Neural progenitor cell (in vitro differentiated cells): Measurements from ENCODE around the gene SUSD3. TPM values are rescaled to one million over a fixed set of nuclear protein-coding genes. Genes with fewer than 3 reads are reported as not detected.
A peak's percentile ranks its signal among the peaks of the same experiment; 100 is the strongest.

ENCODE experiments used
- DNase-seq: peaks from one replicate; pipeline ENCODE4 v3.0.0-alpha.2; 2016; ENCODE audit warnings: low spot score
- H2AFZ ChIP-seq: fragments of 200-600 bp; sonication (generic); replicated peaks from 2 replicates; pipeline ENCODE4 v1.6.1; 2016; ENCODE audit warnings: antibody characterized with exemption
- H3F3A ChIP-seq: fragments of 200-600 bp; sonication (generic); 2 replicates; pipeline ENCODE4 v1.6.1; 2016; ENCODE audit warnings: antibody characterized with exemption, low read depth
- H3K27ac ChIP-seq: fragments of 200-600 bp; sonication (generic); 2 replicates; pipeline ENCODE4 v1.5.1; 2016; ENCODE audit warnings: mild to moderate bottlenecking
- H3K27me3 ChIP-seq: fragments of 200-600 bp; sonication (generic); 2 replicates; pipeline ENCODE4 v1.6.1; 2016; ENCODE audit warnings: mild to moderate bottlenecking, moderate library complexity
- H3K36me3 ChIP-seq: fragments of 200-600 bp; sonication (generic); 2 replicates; pipeline ENCODE4 v1.5.1; 2016
- H3K4me1 ChIP-seq: fragments of 200-600 bp; sonication (generic); 2 replicates; pipeline ENCODE4 v1.6.1; 2016; ENCODE audit warnings: mixed run types
- H3K4me2 ChIP-seq: fragments of 200-600 bp; sonication (generic); 2 replicates; pipeline ENCODE4 v1.6.1; 2016
- H3K4me3 ChIP-seq: fragments of 200-600 bp; sonication (generic); 2 replicates; pipeline ENCODE4 v1.5.1; 2016
- H3K79me2 ChIP-seq: fragments of 200-600 bp; sonication (generic); 2 replicates; pipeline ENCODE4 v1.6.1; 2016; ENCODE audit warnings: low read depth
- H3K9ac ChIP-seq: fragments of 200-600 bp; sonication (generic); 2 replicates; pipeline ENCODE4 v1.6.1; 2016
- H3K9me3 ChIP-seq: fragments of 200-600 bp; sonication (generic); 2 replicates; pipeline ENCODE4 v1.5.1; 2016; ENCODE audit warnings: low read depth
- H4K20me1 ChIP-seq: fragments of 200-600 bp; sonication (generic); 2 replicates; pipeline ENCODE4 v1.6.1; 2016; ENCODE audit warnings: low read depth
- H3K27ac Mint-ChIP-seq: 3 replicates; pipeline ENCODE4 v1.8.0; 2021; ENCODE audit warnings: mixed read lengths
- H3K27me3 Mint-ChIP-seq: 2 replicates; pipeline ENCODE4 v1.8.0; 2022; ENCODE audit warnings: low read depth, mild to moderate bottlenecking, inconsistent platforms, moderate library complexity, mixed read lengths; ENCODE audit not compliant: insufficient read depth
- H3K36me3 Mint-ChIP-seq: 3 replicates; pipeline ENCODE4 v1.8.0; 2021; ENCODE audit warnings: mixed read lengths
- H3K4me1 Mint-ChIP-seq: 3 replicates; pipeline ENCODE4 v1.8.0; 2021; ENCODE audit warnings: mixed read lengths
- H3K4me3 Mint-ChIP-seq: 3 replicates; pipeline ENCODE4 v1.8.0; 2021; ENCODE audit warnings: mild to moderate bottlenecking, moderate library complexity, mixed read lengths
- H3K9me3 Mint-ChIP-seq: 3 replicates; pipeline ENCODE4 v1.8.0; 2020; ENCODE audit warnings: mixed read lengths
- CTCF ChIP-seq: fragments of 200-600 bp; sonication (generic); IDR thresholded peaks from 2 replicates; pipeline ENCODE4 v1.5.1; 2017; ENCODE audit warnings: antibody characterized with exemption, mild to moderate bottlenecking
- EZH2 ChIP-seq: fragments of 200-600 bp; sonication (generic); IDR thresholded peaks from 2 replicates; pipeline ENCODE4 v1.6.1; 2017; ENCODE audit warnings: antibody characterized with exemption, mild to moderate bottlenecking, moderate library complexity
- EZH2phosphoT487 ChIP-seq: fragments of 200-600 bp; sonication (generic); IDR thresholded peaks from 2 replicates; pipeline ENCODE4 v1.6.1; 2017; ENCODE audit warnings: antibody characterized with exemption
- total RNA-seq: library from RNA; depleted of rRNA; stranded (reverse); fragments of >200 nt; gene quantifications from 2 replicates; pipeline ENCODE4 v1.2.3, GENCODE V29; 2015; ENCODE audit warnings: low replicate concordance

Gene SUSD3
- total RNA-seq, 1 donor from 2014 or later = not detected

GRCh38 chr9:93036887-93037475, 21.5 kb upstream of the SUSD3 start:
- Mint-ChIP-seq H3K27ac (no peak overlapping the region), H3K4me1 (peaks cover 13% of the 10 kb centered on the region), H3K36me3 (no peaks in the 10 kb centered on the region), H3K4me3 (no peak overlapping the region), H3K27me3 (peaks cover 9% of the 10 kb centered on the region), H3K9me3 (peaks cover 4% of the 10 kb centered on the region)
- Histone ChIP-seq H3K27me3 (no peaks in the 10 kb centered on the region), H3K36me3 (no peaks in the 10 kb centered on the region), H3K4me2 (no peak overlapping the region), H3K4me1 (no peaks in the 10 kb centered on the region), H2AFZ (no peak overlapping the region), H3K4me3 (no peak overlapping the region), H3F3A (no peaks in the 10 kb centered on the region), H3K27ac (no peak overlapping the region), H3K9me3 (no peaks in the 10 kb centered on the region), H3K79me2 (no peaks in the 10 kb centered on the region), H3K9ac (no peak overlapping the region), H4K20me1 (no peaks in the 10 kb centered on the region)
- TF ChIP-seq EZH2 (no peak), CTCF (peak; percentile 44)
- DNase-seq = peak; percentile 33

- H3K4me3 ChIP-seq = no peak overlapping the region
- no peak overlapping the region for H3K27ac Mint-ChIP-seq
- H3K27me3 Mint-ChIP-seq = peaks cover 9% of the 10 kb centered on the region
- H3K9me3 ChIP-seq = no peaks in the 10 kb centered on the region
- H3K79me2 ChIP-seq = no peaks in the 10 kb centered on the region
- no peak overlapping the region for H2AFZ ChIP-seq
- H3K9ac ChIP-seq = no peak overlapping the region
- no peak overlapping the region for H3K4me2 ChIP-seq
- peaks cover 4% of the 10 kb centered on the region for H3K9me3 Mint-ChIP-seq
- H3K4me1 Mint-ChIP-seq = peaks cover 13% of the 10 kb centered on the region
- no peak overlapping the region for H3K4me3 Mint-ChIP-seq
- no peaks in the 10 kb centered on the region for H4K20me1 ChIP-seq
- no peaks in the 10 kb centered on the region for H3K4me1 ChIP-seq
- no peaks in the 10 kb centered on the region for H3F3A ChIP-seq
- no peaks in the 10 kb centered on the region for H3K36me3 ChIP-seq
- TF ChIP-seq EZH2phosphoT487 (no peak), EZH2 (no peak), CTCF (no peak)
- no peak overlapping the region for H3K27ac ChIP-seq
- no peaks in the 10 kb centered on the region for H3K36me3 Mint-ChIP-seq
- H3K27me3 ChIP-seq = no peaks in the 10 kb centered on the region
- DNase-seq = no peak
Observed at GRCh38 chr9:93037476-93037971, 21.0 kb upstream of the SUSD3 start.

GRCh38 chr9:93038918-93039317, 19.6 kb upstream of the SUSD3 start:
- no peak overlapping the region for H2AFZ ChIP-seq
- TF ChIP-seq EZH2 (no peak), EZH2phosphoT487 (no peak), CTCF (no peak)
- H3K9me3 ChIP-seq = no peaks in the 10 kb centered on the region
- no peak for DNase-seq
- no peak overlapping the region for H3K27ac ChIP-seq
- no peaks in the 10 kb centered on the region for H3F3A ChIP-seq
- H4K20me1 ChIP-seq = no peaks in the 10 kb centered on the region
- H3K27me3 Mint-ChIP-seq = peaks cover 9% of the 10 kb centered on the region
- peak overlapping the region; percentile 78 for H3K27ac Mint-ChIP-seq
- no peak overlapping the region for H3K4me3 ChIP-seq
- H3K4me1 ChIP-seq = no peaks in the 10 kb centered on the region
- no peaks in the 10 kb centered on the region for H3K79me2 ChIP-seq
- H3K36me3 Mint-ChIP-seq = no peaks in the 10 kb centered on the region
- H3K4me1 Mint-ChIP-seq = peaks cover 16% of the 10 kb centered on the region
- H3K9ac ChIP-seq = no peak overlapping the region
- no peak overlapping the region for H3K4me2 ChIP-seq
- H3K4me3 Mint-ChIP-seq = no peak overlapping the region
- peaks cover 5% of the 10 kb centered on the region for H3K9me3 Mint-ChIP-seq
- H3K36me3 ChIP-seq = no peaks in the 10 kb centered on the region
- H3K27me3 ChIP-seq = no peaks in the 10 kb centered on the region
